GM12874 (cell line): ENCODE measurements around the gene PNKD.

Source experiments
- TF ChIP-seq, protein P1 (sequence below): IDR thresholded peaks from 2 replicates; pipeline ENCODE4 v1.5.1; 2011; ENCODE audit warnings: low read depth, mild to moderate bottlenecking, control low read depth, low read length, moderate library complexity; ENCODE audit not compliant: insufficient read depth

The PNKD gene, protein sequence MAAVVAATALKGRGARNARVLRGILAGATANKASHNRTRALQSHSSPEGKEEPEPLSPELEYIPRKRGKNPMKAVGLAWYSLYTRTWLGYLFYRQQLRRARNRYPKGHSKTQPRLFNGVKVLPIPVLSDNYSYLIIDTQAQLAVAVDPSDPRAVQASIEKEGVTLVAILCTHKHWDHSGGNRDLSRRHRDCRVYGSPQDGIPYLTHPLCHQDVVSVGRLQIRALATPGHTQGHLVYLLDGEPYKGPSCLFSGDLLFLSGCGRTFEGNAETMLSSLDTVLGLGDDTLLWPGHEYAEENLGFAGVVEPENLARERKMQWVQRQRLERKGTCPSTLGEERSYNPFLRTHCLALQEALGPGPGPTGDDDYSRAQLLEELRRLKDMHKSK

DNA sequence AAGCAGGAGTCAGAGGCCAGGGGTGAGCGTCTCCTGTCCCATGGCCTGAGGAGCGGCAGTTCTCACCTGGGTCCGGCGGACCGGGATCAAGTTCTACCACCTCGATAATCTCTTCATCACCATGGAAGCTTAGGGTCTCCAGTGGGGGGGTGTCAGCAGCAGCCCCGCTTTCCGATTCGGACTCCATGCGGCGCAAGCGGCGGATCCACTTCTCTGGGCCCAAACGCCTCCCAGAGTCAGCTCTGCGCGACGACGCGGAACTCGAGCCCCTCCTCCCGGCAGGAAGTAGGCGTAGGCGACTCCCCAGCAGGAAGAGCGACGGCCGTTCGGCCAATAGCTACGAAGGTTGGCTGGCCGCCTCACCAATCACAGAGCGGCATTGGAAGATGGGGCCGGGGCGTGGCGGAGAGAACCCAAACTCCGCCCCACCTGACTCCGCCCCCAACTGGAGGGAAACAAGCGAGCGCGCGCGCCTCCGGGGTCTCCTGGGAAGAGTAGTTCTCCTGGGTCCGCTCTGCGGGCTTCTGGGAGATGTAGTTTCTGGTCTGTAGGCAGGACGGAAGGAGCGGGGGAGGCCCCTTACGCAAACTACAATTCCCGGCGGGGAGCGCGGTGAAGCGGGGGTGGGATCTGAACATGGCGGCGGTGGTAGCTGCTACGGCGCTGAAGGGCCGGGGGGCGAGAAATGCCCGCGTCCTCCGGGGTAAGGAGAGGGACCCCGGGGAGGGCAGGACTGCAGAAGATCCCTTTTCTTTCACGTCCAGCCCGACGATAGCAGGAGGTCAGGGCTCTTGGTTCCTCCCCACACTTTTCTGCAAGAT lies at the start of gene PNKD, which contains the start of gene AAMP:
Gene PNKD, plus strand, starts transcription at position 620 of the 821 bp plus-strand sequence. Its CDS starts 17 bp downstream, at position 637.
Gene AAMP, minus strand, starts transcription at position 238 of the 821 bp plus-strand sequence. Its CDS starts 51 bp downstream, at position 187.
- TF ChIP-seq, protein P1, sequence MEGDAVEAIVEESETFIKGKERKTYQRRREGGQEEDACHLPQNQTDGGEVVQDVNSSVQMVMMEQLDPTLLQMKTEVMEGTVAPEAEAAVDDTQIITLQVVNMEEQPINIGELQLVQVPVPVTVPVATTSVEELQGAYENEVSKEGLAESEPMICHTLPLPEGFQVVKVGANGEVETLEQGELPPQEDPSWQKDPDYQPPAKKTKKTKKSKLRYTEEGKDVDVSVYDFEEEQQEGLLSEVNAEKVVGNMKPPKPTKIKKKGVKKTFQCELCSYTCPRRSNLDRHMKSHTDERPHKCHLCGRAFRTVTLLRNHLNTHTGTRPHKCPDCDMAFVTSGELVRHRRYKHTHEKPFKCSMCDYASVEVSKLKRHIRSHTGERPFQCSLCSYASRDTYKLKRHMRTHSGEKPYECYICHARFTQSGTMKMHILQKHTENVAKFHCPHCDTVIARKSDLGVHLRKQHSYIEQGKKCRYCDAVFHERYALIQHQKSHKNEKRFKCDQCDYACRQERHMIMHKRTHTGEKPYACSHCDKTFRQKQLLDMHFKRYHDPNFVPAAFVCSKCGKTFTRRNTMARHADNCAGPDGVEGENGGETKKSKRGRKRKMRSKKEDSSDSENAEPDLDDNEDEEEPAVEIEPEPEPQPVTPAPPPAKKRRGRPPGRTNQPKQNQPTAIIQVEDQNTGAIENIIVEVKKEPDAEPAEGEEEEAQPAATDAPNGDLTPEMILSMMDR: no peak

DNA sequence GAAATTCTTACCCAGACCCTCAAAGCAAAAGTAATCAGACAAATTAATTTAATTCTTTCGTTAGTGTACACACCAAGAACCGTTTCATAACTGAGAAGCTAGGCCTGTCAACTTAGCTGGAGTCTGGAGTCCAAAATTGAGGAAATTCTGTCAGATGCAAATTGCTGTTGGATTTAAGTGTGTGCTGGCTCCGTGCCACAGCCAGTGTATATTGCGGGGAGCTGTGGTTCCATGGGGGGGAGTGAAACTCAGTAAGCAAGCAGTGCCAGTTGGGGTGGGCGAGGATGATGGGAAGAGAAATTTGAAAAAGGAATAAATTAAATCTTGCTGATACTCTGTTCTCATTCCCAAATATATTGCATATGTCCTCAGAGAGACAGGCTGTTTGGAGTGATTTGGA lies 49.3 kb upstream of the PNKD start:
- TF ChIP-seq, protein P1: no peak

DNA sequence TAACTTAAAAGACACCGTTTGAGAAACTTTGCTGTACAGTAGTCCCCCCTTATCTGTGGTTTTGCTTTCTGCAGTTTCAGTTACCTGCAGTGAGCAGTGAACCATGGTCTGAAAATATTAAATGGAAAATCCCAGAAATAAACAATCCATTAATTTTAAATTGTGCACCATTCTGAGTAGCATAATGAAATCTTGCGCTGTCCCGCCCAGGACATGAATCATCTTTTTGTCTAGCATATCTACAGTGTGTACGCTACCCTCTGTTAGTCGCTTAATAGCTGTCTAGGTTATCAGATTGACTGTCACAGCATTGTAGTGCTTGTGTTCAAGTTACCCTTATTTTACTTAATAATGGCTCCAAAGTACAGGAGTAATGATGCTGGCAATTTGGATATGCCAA lies 47.3 kb upstream of the PNKD start:
- TF ChIP-seq, protein P1: no peak

DNA sequence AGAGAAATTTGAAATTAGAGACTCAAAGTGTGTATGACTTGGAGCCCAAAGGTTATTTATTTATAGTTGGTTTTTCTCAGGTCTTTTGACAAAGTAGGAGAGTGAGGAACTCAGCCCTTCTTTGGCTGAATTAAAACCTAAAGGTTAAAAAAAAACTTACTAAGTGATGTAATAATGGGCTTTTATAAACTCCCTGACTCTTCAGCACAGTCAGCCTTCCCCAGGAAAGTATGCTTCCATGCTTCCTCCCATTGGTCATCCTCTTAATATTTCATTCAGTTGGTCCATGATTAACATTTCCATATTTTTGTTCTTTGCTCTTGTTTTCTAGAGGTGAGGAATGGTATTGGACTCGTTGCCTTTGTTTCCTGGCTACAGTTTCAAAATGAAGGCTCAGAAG lies 46.1 kb upstream of the PNKD start:
- TF ChIP-seq, protein P1: no peak

DNA sequence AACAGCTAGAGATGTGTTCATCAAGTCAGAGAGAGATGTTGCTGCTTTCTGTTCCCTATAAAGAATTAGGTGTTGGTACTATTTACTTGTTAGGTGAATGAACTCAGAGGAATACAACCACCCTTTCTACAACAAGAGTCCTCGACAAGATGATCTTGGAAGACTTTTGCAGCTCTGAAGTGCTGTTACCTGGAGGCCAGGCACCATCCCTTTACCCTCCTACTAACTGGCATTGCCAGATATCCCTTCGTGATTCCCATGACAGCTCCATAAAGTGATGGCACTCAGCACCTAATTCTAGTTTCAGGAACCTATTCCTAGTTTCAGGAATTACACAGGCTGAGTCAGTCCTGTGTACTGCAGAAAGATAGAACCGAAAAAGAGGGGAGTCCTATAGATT lies 43.4 kb upstream of the PNKD start:
- TF ChIP-seq, protein P1: no peak

DNA sequence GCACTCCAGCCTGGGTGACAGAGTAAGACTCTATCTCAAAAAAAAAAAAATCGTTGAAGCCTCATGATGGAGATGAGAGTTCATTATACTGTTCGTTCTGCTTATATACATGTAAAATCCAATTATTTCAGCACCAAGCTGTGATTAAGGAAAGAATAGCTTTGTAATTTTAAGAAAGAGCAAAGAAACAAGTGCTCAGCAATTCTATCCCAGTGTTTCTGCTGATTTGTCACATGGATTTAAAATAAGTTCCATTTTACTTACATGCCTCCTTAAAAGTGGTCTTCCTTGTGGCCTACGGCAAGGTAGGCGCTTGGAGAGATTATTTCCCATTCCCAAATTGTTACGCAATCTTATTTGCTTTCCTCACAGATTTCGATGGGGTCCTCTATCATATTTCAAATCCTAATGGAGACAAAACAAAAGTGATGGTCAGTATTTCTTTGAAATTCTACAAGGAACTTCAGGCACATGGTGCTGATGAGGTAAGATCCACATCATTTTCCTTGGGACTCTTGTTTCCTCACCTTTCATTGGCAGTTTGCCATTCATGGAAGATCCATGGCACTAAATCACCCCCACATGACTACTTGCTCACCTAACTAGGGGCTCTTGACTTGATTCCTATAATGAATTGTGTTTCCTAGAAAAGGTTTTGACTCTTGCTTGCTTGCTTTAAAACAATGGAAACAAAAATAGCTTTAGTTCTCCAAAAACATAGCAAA lies 41.8 kb upstream of the PNKD start:
- TF ChIP-seq, protein P1: no peak

DNA sequence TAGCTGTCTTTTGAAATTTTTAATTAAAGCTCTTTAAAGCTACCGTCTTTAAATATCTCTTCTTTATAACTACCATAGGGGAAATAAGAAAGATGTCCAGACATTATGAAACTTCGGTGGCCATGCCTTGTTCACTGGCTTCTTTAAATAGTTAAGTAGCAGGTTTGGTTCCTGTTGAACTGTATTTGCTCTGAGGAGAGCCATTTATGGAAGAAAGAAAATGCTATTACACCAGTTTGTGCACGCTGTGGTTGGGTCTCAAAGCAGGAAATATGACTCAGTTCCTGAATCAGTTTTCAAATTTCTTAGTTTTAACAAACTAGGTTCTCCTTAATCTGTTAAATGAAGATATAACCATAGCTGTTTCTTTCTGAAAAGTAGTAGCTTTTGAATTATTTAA lies 41.1 kb upstream of the PNKD start:
- TF ChIP-seq, protein P1: no peak
